HepG2 (cell line): ENCODE data around the gene MAN1A1.

Experiments used
- AFF4 ChIP-seq: sonication (generic); formaldehyde crosslinking; IDR thresholded peaks from 2 replicates; pipeline ENCODE4 v1.4.0; 2020; ENCODE audit warnings: missing genetic modification reagents
- AGO2 ChIP-seq: fragments of 200-400 bp; formaldehyde crosslinking; optimal IDR thresholded peaks from 2 replicates; pipeline ENCODE3; 2017; ENCODE audit warnings: mild to moderate bottlenecking, low read depth, low read length, moderate library complexity
- CBX2 ChIP-seq, 2 experiments: fragments of 200-600 bp in 1 of 2; sonication (generic); formaldehyde crosslinking in 1 of 2; IDR thresholded peaks; 2 replicates each; pipeline versions ENCODE4 v1.7.0 to v1.8.1; 2018 to 2022; ENCODE audit warnings: low read depth in 2 of 2, low read length in 1 of 2, mild to moderate bottlenecking in 1 of 2, missing genetic modification reagents in 1 of 2
- CENPT ChIP-seq: sonication (generic); formaldehyde crosslinking; IDR thresholded peaks from 2 replicates; pipeline ENCODE4 v1.8.0; 2022; ENCODE audit warnings: low read depth, mild to moderate bottlenecking, moderate library complexity, missing genetic modification reagents
- CTCF ChIP-seq: sonication (generic); formaldehyde crosslinking; IDR thresholded peaks from 2 replicates; pipeline ENCODE4 v1.5.0; 2020; ENCODE audit warnings: mild to moderate bottlenecking, missing genetic modification reagents, moderate library complexity
- EP300 ChIP-seq, 3 experiments: sonication (generic) in 1 of 3; formaldehyde crosslinking in 1 of 3; IDR thresholded peaks; 2 replicates each; pipeline versions ENCODE4 v1.5.1 to v1.6.1; 2011 to 2020; ENCODE audit warnings: low read depth in 2 of 3, low read length in 2 of 3, borderline replicate concordance in 1 of 3, improper control_type of control experiment in 1 of 3, mild to moderate bottlenecking in 1 of 3, missing genetic modification reagents in 1 of 3, moderate library complexity in 1 of 3
- ESRRA ChIP-seq: sonication (generic); formaldehyde crosslinking; IDR thresholded peaks from 2 replicates; pipeline ENCODE4 v1.5.1; 2020; ENCODE audit warnings: mild to moderate bottlenecking, low read depth, missing genetic modification reagents
- NFIC ChIP-seq: IDR thresholded peaks from 2 replicates; pipeline ENCODE4 v1.6.1; 2012; ENCODE audit warnings: mild to moderate bottlenecking, low read length, inconsistent platforms
- THAP9 ChIP-seq: sonication (generic); formaldehyde crosslinking; IDR thresholded peaks from 2 replicates; pipeline ENCODE4; 2020; ENCODE audit warnings: missing genetic modification reagents, mild to moderate bottlenecking, borderline replicate concordance
- ZFP36 ChIP-seq: fragments of 150-350 bp; IDR thresholded peaks from 2 replicates; pipeline ENCODE4 v1.6.1; 2018; ENCODE audit warnings: borderline replicate concordance, low read length, low read depth; ENCODE audit not compliant: partially characterized antibody

- TF ChIP-seq EP300 (IDR thresholded peaks at IDR 0.05; ENCODE audit: low read depth in 2 of 2, low read length in 2 of 2) (no peak), EP300 (CRISPR knock-in tag; IDR thresholded peaks at IDR 0.05; ENCODE audit: borderline replicate concordance) (no peak), CTCF (CRISPR knock-in tag) (no peak), CBX2 (IDR thresholded peaks at IDR 0.05; ENCODE audit: low read depth, low read length) (no peak), CBX2 (CRISPR knock-in tag; IDR thresholded peaks at IDR 0.05; ENCODE audit: low read depth) (no peak), ESRRA (CRISPR knock-in tag) (no peak), CENPT (CRISPR knock-in tag) (no peak), THAP9 (no peak), ZFP36 (no peak), AGO2 (no peak), NFIC (no peak), AFF4 (CRISPR knock-in tag) (no peak)
Measured at GRCh38 chr6:119314885-119315272, 34.7 kb downstream of the MAN1A1 start.
